Stimulated activated CD4-positive, alpha-beta T cell treated with anti-CD3 and anti-CD28 coated beads, Interleukin-1b, Interleukin-23, amount 100 ng/mL, for 48 hours (primary cell): Measurements from ENCODE around the gene HDAC5.
"Not testable (repeated sequence)": the region's sequence is repeated elsewhere in the genome, so short reads cannot be mapped to it uniquely, and the experiment has no call there.

Experiments
- DNase-seq: peaks from one replicate; pipeline ENCODE4 v3.0.0-alpha.2; 2020

Gene HDAC5

GRCh38 chr17:44110011-44110686 lies 13.3 kb downstream of the HDAC5 start:
- DNase-seq, result no peak

- no peak for DNase-seq
Measured at GRCh38 chr17:44109312-44109630, 14.2 kb downstream of the HDAC5 start.

- DNase-seq, result no peak
Measured at GRCh38 chr17:44108440-44109311, 14.8 kb downstream of the HDAC5 start.

- DNase-seq, result no peak
Measured at GRCh38 chr17:44106801-44107200, 16.6 kb downstream of the HDAC5 start.

- no peak for DNase-seq
Measured at GRCh38 chr17:44105941-44106340, 17.5 kb downstream of the HDAC5 start.

- DNase-seq, result no peak
Measured at GRCh38 chr17:44105483-44105882, 18.0 kb downstream of the HDAC5 start.

GRCh38 chr17:44102849-44103622 lies 20.4 kb downstream of the HDAC5 start:
- no peak for DNase-seq

- DNase-seq, result not testable (repeated sequence)
Measured at GRCh38 chr17:44101858-44102257, 21.6 kb downstream of the HDAC5 start.

- DNase-seq, result no peak
Measured at GRCh38 chr17:44097110-44097958, 26.1 kb downstream of the HDAC5 start.

GRCh38 chr17:44095647-44096496 lies 27.6 kb downstream of the HDAC5 start:
- DNase-seq, result no peak

- no peak for DNase-seq
Measured at GRCh38 chr17:44095388-44095646, 28.1 kb downstream of the HDAC5 start.

GRCh38 chr17:44094701-44095387 lies 28.6 kb downstream of the HDAC5 start:
- DNase-seq, result no peak

GRCh38 chr17:44093231-44093900 lies 30.1 kb downstream of the HDAC5 start:
- no peak for DNase-seq

GRCh38 chr17:44092051-44092450 lies 31.4 kb downstream of the HDAC5 start:
- DNase-seq, result no peak

- no peak for DNase-seq
Measured at GRCh38 chr17:44091200-44091997, 32.0 kb downstream of the HDAC5 start.

GRCh38 chr17:44088254-44088653 lies 35.2 kb downstream of the HDAC5 start:
- DNase-seq, result no peak

GRCh38 chr17:44087319-44087718 lies 36.1 kb downstream of the HDAC5 start:
- DNase-seq, result no peak

- DNase-seq, result peak; percentile 70
Measured at GRCh38 chr17:44086364-44087311, 36.8 kb downstream of the HDAC5 start.

- DNase-seq, result no peak
Measured at GRCh38 chr17:44085908-44086307, 37.5 kb downstream of the HDAC5 start.
